Measurements from ENCODE around the gene FAM83D.

DNA sequence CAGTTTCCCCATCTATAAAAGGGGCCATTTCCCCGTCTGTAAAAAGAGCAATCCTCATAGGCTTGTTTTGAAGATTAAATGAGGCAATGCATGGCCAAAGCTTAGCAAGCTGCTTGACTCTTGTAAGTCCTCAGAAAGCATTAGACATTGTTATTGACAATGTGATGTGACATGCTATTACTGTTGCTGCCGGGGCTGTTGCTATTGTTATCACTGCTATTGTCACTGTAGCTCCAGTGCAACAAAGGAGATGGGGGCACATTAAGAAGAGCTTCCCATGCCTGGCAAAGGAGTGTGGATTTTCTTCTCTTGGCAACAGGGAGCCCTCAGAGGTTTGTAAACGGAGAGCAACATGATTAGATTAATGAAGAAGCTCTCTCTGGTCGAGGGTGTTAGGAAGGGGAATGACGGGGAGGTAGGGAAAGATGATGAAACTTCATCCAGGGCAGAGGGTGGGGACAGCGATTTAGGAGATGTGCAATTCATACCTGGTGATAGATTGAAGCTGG, 33.1 kb upstream of the FAM83D start:
- TF ChIP-seq EZH2 (IDR thresholded peaks at IDR 0.05) (no peak), POLR2AphosphoS5 (IDR thresholded peaks at IDR 0.05; ENCODE audit: borderline replicate concordance, low read depth, low read length) (no peak), FOXP2 (optimal IDR thresholded peaks at IDR 0.05; ENCODE audit: control extremely low read depth, extremely low read length, insufficient read depth) (no peak)

All from SK-N-MC (cell line).